ENCODE measurements around the gene STAC3.

Gene STAC3

DNA sequence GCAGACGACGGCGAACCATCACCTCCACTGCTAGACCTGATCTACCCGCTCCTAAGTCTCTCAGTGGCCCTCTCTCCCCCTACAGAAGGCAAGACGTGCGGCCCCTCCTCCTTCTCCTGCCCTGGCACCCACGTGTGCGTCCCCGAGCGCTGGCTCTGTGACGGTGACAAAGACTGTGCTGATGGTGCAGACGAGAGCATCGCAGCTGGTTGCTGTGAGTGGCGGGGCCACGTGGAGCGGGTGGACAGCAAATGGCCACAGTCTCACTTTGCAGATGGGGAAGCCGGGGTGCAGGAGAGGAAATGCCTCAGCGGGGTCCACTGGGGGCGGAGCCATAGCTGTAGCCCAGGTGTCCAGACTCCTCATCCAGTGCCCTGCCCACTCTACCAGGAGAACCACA lies 55.8 kb downstream of the STAC3 start:
- TF ChIP-seq, protein P1, sequence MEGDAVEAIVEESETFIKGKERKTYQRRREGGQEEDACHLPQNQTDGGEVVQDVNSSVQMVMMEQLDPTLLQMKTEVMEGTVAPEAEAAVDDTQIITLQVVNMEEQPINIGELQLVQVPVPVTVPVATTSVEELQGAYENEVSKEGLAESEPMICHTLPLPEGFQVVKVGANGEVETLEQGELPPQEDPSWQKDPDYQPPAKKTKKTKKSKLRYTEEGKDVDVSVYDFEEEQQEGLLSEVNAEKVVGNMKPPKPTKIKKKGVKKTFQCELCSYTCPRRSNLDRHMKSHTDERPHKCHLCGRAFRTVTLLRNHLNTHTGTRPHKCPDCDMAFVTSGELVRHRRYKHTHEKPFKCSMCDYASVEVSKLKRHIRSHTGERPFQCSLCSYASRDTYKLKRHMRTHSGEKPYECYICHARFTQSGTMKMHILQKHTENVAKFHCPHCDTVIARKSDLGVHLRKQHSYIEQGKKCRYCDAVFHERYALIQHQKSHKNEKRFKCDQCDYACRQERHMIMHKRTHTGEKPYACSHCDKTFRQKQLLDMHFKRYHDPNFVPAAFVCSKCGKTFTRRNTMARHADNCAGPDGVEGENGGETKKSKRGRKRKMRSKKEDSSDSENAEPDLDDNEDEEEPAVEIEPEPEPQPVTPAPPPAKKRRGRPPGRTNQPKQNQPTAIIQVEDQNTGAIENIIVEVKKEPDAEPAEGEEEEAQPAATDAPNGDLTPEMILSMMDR (IDR thresholded peaks at IDR 0.05; ENCODE audit: borderline replicate concordance, insufficient read depth, low read depth, low read length), result no peak
- no peak overlapping the region for H3K4me3 ChIP-seq (ENCODE audit: low read depth, low read length)

DNA sequence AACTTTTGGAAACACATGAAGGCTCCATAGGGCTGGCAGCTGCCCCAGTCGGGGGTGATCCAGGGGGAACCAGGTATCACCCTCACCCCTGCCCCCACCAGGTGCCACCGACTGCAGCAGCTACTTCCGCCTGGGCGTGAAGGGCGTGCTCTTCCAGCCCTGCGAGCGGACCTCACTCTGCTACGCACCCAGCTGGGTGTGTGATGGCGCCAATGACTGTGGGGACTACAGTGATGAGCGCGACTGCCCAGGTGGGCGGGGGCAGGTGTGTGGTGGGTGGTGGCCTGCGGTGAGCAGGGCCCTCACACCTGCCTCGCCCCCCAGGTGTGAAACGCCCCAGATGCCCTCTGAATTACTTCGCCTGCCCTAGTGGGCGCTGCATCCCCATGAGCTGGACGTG lies 56.7 kb downstream of the STAC3 start:
- no peak overlapping the region for H3K4me3 ChIP-seq (ENCODE audit: low read depth, low read length)
- TF ChIP-seq, protein P1 (IDR thresholded peaks at IDR 0.05; ENCODE audit: borderline replicate concordance, insufficient read depth, low read depth, low read length), result no peak

DNA sequence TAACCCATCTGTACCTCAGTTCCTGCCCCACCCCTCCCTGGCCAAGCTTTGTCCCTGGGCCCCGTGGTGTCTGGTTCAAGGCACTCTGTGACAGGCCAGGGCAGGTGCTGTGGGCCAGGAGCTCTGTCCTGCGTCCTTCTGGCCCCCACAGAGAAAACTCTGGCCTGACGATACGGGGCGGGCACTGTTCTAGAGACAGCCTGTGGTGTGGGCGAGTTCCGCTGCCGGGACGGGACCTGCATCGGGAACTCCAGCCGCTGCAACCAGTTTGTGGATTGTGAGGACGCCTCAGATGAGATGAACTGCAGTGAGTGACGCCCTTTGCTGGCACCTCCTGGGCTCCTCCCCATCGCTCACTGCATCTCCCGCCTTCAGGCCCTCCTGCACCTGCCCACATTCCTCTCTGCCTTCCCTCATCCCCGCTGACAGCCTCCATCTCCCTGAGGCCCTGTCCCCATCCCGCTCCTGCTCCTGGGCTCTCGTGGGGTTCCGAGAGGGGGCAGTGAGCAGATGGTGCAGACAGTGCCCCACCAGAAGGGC lies 57.2 kb downstream of the STAC3 start:
- no peak overlapping the region for H3K4me3 ChIP-seq (ENCODE audit: low read depth, low read length)
- TF ChIP-seq, protein P1 (IDR thresholded peaks at IDR 0.05; ENCODE audit: borderline replicate concordance, insufficient read depth, low read depth, low read length), result no peak

Measured in GM12875 (cell line).